Measurements from ENCODE around the gene SENP3.
"Not testable (repeated sequence)": the region's sequence is repeated elsewhere in the genome, so short reads cannot be mapped to it uniquely, and the experiment has no call there.

Gene SENP3

GRCh38 chr17:7597561-7597960 is 35.8 kb downstream of the SENP3 start:
- not testable (repeated sequence) for DNase-seq (ENCODE audit: low read depth)

- DNase-seq (ENCODE audit: low read depth): no peak
Measured at GRCh38 chr17:7606280-7606679, 44.6 kb downstream of the SENP3 start.

- DNase-seq (ENCODE audit: low read depth): no peak
Measured at GRCh38 chr17:7610641-7611040, 48.9 kb downstream of the SENP3 start.

- no peak for DNase-seq (ENCODE audit: low read depth)
Measured at GRCh38 chr17:7611635-7612293, 50.0 kb downstream of the SENP3 start.

GRCh38 chr17:7612294-7612640 is 50.5 kb downstream of the SENP3 start:
- DNase-seq (ENCODE audit: low read depth): no peak

GRCh38 chr17:7613769-7614424 is 52.2 kb downstream of the SENP3 start:
- no peak for DNase-seq (ENCODE audit: low read depth)

- no peak for DNase-seq (ENCODE audit: low read depth)
Measured at GRCh38 chr17:7614425-7615264, 52.9 kb downstream of the SENP3 start, which contains the start of gene FXR2. FXR2 (minus strand) TSS chr17:7614897; CDS start chr17:7614532, 365 bp downstream.

- no peak for DNase-seq (ENCODE audit: low read depth)
Measured at GRCh38 chr17:7615265-7615747, 53.6 kb downstream of the SENP3 start.

- DNase-seq (ENCODE audit: low read depth): no peak
Measured at GRCh38 chr17:7618608-7619007, 56.9 kb downstream of the SENP3 start.

GRCh38 chr17:7620835-7621234 is 59.1 kb downstream of the SENP3 start:
- no peak for DNase-seq (ENCODE audit: low read depth)

Data from CMK (cell line).